Measurements from ENCODE around the gene LPCAT2. TPM values are rescaled to one million over a fixed set of nuclear protein-coding genes. Genes with fewer than 3 reads are reported as not detected.

Gene LPCAT2
- total RNA-seq, 1 donor from 2014 or later = 12.5 TPM

DNA sequence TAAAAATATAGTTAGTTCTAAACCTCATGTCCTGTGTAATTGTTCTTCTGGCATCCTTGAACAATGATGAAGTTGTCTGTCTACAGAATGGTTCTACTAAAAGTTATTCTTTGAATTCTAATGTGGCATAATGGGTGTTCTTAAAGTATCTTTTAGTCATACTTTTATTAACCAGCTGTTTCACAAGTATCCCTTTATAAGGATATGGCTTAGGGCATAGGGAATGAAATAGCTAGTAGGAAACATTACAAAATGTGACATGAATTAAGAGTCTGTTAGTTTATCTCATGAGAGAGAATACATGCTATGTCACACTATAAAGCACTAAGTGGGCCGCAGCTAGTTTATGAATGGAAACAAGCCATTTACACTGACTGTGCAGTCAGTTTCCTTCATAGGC, 31.3 kb downstream of the LPCAT2 start:
- intact Hi-C loops (cut with micrococcal nuclease) = no loop called here

DNA sequence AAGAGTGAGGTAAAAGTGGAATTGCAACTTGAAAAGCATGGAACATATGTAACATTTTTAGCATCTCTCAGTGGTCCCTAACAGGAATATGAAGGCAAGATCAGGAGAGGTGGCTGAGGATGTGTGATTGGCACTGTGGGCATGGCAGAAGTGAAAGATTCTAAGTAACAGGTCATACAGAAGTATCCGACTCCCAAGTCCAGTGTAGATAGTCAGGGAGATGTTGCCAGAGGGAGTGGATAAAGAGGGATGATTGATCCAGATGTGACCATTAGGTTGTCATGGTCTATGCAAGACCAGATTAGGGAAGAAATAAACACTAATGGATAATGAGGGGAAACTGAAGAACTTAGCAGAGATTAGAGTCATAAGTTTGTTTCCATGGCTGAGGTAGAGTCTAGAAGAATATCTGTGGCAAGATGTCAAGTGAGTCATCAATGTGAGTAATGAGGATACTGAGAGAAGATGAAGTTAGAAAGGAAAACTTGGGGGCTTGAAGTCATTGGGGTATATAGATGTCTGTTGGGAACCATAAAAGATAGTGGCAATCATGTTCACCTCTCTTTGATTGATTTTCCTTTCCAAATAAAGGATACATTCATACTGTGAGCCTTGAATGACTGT, 33.7 kb downstream of the LPCAT2 start:
- intact Hi-C loops (cut with micrococcal nuclease) = loop anchor here (1.0 to 2.0 kb wide), 2 partner anchors 77 to 158 kb away; no protein-coding TSS in a partner anchor

DNA sequence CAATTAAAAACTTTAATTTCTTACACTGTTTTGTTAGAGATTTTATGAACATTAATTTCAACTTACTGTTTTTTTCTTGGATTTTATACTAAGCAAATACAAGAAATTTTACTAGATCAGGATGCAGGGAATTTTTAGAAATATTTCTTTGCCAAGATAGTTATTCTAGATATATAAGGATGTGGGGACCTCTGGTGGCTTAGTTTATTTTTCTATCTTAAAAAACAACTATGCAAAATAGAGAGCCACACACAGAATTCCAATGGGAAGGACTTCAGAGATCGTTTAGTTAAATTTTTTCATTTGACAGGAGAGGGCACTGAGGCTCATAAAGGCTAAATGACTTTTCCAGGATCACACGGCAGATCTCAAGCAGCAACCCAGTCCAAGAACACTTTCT, 34.6 kb downstream of the LPCAT2 start:
- intact Hi-C loops (cut with micrococcal nuclease) = loop anchor here (1.0 to 2.0 kb wide), 2 partner anchors 78 to 157 kb away; no protein-coding TSS in a partner anchor

DNA sequence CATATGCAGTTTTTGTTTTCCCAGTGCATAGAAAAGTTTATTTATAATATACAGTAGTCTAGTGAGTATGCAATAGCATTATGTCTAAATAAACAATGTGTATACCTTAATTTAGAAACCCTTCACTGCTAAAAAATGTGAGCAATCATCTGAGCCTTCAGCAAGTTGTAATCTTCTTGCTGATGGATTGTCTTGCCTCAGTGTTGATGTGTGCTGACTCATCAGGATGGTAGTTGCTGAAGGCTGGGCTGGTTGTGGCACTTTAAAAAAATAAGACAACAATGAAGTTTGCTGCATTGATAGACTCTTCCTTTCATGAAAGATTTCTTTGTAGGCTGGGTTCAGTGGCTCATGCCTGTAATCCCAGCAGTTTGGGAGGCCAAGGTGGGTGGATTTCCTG, 43.7 kb downstream of the LPCAT2 start:
- intact Hi-C loops (cut with micrococcal nuclease) = no loop called here

DNA sequence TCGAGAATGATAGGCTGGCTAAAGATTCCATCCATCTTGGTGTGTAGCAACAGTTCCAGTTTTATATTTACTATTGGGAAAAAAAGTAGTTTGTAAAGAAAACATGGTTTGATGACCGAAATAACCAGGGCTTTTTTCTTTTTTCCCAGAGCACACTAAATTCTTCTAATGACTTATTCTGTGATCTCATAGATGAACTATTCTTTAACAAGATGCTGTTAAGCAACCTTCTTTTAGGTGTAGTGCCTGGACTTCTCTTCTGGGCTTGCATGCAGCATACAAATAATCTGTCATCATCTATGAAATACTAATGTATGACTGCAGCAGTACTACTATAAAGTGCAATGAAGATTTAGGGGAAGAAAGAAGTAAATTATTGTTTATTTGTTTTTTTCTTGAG, 46.6 kb downstream of the LPCAT2 start:
- intact Hi-C loops (cut with micrococcal nuclease) = no loop called here

DNA sequence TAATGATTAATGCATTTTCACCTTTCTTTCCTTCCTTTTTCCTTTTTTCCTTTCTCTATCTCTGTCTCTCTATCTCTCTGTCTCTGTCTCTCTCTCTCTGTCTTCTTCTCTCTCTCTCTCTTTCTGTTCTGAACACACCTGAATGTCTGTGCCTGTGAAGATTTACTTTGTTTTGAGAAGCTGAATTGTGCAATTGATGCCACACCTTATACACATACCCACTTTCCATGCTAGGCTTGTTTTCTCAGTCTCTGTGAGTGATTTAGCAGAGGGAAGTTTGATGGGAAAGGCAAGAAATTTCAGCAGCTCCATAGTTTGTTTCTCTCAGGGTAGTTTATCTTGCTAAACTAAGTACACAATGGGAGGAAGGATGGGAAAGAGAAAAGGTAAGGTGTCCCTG, 48.3 kb downstream of the LPCAT2 start:
- intact Hi-C loops (cut with micrococcal nuclease) = no loop called here

DNA sequence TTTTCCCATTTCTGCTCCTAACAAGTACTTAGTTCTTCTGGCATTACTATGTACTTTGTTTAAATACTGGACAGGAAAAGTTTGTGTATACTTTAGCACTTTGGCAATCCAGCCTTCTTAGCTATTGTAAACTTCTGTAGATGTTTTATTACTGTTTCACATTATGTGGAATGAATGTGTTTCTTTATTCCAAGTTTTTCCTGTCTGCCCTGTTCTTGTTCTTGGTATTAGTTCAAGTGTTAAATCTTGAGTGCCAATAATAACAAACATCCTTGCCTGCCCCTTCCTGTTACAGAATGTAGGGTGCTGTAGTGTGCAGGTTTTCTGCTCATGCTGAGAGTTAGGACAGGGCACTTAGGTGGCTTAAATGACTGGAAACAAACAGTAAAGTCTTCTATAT, 50.4 kb downstream of the LPCAT2 start:
- intact Hi-C loops (cut with micrococcal nuclease) = no loop called here

DNA sequence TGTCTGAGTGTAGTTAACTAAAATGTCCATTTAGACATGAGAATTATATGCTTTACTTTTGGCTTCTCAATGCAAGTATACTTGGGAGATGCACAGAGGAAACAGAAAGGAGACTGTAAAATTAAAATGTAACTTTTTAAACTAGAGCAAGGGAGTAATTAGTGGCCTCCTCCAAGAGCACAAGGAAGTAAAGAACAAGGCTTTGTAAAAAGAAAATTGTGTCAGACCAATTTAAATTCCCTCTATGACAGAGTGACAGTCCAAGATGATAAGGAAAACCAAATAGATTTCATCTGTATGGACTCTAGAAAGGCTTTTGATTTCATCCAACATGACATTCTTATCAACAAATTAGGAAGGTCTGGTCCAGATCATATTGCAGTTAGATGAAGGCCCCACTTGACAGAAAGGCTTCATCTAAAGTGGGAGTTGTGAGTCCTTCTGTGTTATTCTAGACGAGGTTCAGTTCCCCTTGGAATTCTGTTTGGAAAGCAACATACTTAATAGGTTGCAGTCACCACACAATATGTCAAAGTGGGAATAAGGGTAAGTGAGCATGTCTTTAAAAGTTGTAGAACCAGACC, 51.2 kb downstream of the LPCAT2 start:
- intact Hi-C loops (cut with micrococcal nuclease) = no loop called here

DNA sequence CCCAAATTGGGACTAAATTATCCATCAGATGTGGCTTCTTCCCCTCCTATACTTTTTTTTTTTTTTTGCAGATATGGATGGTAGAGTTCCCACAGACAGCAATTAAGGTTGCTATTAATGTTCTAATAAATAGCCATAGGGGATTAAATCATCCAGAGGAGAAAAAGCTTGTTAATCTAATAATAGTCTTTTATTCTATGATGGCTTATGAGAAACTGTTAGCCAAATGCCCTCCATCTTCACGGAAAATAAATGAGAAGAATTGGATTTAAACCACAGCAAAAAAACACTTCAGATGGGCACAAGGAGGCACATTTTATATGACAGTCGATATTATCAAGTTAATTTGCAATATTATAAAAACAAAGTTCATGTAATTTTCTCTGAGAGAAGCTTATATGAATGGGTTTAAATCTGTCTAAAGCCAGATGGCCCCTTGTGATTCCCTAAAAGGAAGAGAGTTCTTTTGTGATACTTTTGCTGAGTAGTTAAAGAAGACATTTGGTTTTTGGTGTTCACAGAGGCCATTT, 52.5 kb downstream of the LPCAT2 start:
- intact Hi-C loops (cut with micrococcal nuclease) = no loop called here

DNA sequence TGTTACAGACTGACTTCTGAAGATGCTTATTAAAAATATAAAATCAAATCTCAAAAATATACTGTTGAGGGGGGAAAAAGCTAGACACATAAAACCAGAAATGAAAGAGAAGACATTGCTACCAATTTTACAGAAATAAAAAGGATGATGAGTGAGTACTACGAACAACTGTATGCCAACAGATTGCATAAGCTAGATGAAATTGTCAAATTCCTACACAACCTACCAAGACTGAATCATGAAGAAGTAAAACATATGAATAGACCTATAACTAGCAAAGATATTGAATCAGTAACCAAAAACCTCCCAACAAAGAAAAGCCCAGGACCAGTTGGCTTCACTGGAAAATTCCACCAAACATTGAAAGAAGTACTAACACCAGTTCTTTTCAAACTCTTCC, 54.1 kb downstream of the LPCAT2 start:
- intact Hi-C loops (cut with micrococcal nuclease) = no loop called here

DNA sequence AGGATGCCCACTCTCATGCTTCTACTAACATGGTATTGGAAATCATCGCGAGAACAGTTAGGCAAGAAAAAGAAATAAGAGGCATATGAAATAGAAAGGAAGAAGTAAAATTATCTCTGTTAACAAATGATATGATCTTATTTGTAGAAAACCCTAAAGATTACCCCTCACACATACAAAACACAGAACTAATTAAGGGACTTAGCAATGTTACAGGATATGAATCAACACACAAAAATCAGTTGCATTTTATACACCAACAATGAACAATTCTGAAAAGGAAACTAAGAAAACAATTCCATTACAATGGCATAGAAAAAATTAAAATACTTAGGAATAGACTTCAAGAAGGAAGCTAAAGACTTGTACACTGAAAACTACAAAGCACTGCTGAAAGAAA, 54.9 kb downstream of the LPCAT2 start:
- intact Hi-C loops (cut with micrococcal nuclease) = no loop called here

DNA sequence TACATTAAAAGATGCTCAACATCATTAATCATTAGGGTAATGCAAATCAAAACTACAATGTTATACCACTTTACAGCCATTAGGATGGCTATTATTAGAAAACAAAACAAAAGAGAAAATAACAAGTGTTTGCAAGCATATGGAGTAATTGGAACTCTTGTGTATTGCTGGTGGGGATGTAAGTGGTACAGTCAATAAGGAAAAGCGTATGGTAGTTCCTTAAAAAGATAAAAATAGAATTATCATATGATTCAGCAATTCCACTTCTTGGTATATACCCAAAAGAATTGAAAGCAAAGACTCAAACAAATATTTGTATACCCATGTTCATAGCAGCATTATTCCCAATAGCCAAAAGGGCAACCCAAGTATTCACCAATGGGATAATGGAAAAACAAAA, 56.2 kb downstream of the LPCAT2 start:
- intact Hi-C loops (cut with micrococcal nuclease) = no loop called here

DNA sequence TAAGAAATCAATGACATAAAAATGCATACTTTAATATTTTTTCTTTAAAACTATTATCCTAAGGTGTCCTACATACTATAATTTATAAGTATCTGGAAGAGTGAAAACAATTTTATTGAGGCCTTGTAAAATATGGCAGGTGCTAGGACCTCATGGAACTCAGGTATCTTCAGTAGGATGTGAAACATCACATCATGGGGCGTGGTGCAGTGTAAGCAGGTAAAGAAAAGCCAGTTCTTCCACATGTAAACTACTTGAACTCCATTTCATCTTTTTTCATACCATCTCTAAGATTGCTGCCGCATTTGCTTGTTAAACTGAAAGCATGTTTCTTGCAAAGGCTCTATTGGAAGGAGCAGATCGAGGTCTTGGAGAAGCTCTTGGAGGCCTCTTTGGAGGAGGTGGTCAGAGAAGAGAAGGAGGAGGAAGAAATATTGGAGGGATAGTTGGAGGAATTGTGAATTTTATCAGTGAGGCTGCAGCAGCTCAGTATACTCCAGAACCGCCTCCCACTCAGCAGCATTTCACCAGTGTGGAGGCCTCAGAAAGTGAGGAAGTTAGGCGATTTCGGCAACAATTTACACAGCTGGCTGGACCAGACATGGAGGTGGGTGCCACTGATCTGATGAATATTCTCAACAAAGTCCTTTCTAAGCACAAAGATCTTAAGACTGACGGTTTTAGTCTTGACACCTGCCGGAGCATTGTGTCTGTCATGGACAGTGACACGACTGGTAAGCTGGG, 57.7 kb downstream of the LPCAT2 start, which contains the start of gene CAPNS2:
TSS of gene CAPNS2 (plus strand) at position 253 of the 744 bp plus-strand sequence. CDS start at position 326, 73 bp downstream.
- intact Hi-C loops (cut with micrococcal nuclease) = no loop called here

DNA sequence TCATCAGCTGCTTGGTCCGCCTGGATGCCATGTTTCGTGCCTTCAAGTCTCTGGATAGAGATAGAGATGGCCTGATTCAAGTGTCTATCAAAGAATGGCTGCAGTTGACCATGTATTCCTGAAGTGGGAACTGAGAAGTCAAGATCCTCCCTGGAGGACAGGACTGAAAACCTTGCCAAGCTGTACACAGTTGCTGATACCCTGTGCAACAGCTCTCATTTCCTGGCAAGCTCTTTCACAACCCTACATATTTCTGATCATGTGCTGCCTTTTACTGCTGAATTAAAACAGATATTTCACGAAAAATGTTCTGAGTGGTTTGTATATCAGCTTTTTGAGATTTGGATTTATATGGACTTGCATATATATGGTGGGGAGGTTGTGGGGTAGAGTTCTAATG, 58.5 kb downstream of the LPCAT2 start:
- intact Hi-C loops (cut with micrococcal nuclease) = no loop called here

DNA sequence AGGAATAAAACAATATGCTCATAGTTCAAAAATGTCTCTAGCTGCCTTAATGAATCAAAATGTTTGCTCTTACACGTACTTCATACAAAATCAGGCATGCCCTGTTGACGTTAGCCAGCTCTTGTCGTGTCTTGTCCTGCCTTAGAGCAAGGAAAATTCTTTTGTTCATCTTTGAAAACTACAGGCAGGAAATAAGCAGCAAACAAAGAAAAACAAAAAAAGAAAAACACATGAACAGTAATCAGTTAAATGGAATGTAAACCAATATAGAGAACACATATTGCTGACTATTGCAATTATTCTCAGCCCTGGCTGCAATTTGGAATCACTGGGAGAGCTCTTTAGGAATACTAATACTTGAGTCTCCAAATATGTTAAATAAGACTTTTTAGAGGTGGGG, 59.3 kb downstream of the LPCAT2 start:
- intact Hi-C loops (cut with micrococcal nuclease) = no loop called here

DNA sequence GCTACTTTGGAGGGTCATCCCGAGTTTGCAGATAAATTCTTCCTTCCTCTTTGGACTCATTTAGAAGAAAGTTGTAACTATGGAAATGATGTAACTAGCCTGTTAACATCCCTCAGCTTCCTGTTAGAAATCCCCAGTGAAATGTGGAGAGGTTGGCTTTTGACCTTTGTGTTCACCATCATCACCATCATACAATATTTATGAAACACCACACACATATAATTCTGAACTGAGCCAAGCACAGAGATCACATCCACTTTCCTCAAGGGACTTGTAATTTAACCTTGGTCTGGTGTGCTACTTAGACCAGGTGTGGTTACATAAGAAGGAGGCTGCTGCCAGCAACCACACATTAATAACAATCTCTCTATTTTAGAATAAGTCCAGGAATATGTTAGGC, 60.2 kb downstream of the LPCAT2 start:
- intact Hi-C loops (cut with micrococcal nuclease) = no loop called here

DNA sequence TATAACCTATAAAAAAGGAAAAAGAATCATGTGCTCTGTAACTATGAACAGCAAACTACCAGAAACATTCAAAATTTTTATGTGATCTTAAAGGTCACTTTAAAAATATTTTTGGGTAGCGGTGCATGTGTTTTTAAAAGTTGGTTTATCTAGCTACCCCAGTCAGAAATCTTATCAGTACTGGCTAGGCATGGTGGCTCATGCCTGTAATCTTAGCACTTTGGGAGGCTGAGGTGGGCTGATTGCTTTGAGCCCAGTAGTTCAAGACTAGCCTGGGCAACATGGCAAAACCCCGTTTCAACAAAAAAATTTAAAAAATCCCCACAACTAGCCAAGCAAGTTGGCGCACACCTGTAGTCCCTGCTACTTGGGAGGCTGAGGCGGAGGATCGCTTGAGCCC, 61.3 kb downstream of the LPCAT2 start:
- intact Hi-C loops (cut with micrococcal nuclease) = no loop called here

DNA sequence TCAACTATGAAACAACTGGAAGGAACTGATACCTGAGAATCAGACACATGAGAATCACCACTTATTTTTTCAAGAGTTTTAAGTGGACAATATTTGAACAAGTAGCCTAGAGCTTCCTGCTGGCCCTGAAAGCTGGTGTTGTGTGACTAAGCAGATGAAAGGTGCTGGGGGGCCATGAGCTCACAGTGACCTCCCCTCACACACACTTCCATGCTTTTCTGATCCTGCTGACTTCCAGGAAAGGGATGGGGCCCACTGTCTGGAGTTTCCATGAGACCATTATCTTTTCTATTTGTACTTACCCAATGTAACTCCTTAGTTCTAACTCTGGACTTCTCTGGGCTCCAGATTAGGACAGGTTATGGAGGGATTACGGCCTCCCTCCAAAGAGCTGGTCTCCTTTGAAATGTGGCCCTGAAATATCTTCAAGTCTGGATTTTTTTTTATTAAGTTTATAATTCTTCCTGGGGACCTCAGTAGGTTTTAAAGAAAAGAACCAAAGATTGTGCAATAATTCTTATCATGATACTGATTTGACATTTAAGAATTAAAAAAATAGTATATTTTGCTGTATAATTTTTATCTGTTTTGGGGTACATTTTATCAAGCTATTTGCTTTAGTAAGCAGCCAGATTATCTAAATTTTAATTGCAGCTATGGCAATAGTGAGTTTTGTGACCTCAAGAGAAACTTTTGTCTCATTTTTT, 62.5 kb downstream of the LPCAT2 start:
- intact Hi-C loops (cut with micrococcal nuclease) = no loop called here

DNA sequence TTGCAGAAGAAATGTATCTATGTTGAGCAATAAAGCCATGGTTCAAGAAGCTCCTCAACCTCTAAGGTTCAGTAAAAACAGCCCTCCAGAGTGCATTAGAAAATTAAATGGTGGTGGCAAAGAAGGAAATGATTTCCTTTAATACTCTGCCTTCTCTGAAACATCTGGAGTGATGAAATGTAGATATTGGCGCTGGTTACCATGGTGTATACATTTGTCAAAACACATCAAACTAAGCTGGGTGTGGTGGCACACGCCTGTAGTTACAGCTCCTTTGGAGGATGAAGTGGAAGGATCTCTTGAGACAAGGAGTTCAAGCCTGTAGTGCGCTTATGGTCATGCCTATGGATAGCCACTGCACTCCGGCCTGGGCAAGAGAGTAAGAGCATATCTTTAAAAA, 63.6 kb downstream of the LPCAT2 start:
- intact Hi-C loops (cut with micrococcal nuclease) = no loop called here

DNA sequence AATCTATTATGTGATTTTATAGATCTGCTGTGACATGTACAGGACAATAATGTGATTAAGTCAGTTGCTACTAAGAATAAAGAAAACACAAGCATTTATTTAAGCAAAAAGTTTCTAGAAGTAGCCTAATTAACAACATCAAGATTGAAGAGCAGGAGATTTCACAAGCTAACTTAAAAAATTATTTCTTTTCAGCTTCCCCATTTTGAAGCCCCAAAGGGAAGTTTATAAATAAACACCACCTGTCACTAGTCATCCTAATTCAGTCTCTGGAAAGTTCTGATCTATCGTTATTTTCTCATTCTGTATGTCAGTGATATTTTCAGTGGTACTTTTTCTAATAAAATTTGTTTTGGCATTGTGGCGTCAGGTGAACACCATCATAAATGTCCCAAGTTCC, 65.9 kb downstream of the LPCAT2 start:
- intact Hi-C loops (cut with micrococcal nuclease) = no loop called here

DNA sequence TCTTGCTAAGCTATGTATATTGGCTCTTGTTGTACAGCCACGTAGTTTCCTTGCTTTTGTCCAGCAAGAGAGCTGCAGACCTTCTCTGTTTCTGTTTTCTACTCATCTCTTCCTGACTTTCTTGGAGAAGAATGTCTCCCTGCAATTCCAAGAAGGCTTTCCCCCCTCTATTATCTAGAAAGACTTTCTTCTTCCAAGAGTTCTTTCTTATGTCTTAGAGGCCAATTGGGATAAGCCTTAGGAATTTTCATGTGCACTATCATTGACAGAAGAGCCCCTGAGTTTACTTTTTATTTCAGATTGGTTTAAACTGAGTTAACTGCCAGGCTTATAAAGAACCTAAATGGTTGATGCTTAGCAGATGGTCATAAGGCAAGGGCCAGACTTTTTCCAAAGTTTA, 66.6 kb downstream of the LPCAT2 start:
- intact Hi-C loops (cut with micrococcal nuclease) = no loop called here

DNA sequence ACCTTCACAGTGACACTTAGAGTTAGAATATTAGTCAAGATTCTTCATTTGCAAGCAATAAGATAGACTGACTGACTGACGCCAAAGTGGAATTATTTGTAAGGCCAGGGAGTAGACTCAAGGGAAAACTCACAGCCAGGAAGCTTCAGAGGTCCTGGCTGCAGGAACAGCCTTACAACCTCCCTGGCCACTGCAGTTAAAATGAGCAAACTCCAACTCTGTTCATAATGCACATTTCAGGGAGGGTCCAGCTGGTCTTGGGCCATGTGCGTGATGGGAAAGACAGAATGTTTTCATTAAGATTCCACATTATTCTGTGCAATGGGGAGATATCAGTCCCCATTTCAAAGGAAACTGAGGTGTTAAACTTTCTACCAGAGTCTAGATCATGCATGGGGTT, 67.5 kb downstream of the LPCAT2 start:
- intact Hi-C loops (cut with micrococcal nuclease) = no loop called here

Measured in T-helper 2 cell treated with Interferon-gamma antibody and Interleukin-4, amounts not matched to agents 100 ng/mL and 5 ng/mL, for 36 hours (primary cell).